Measurements from ENCODE around the gene ALDH1A3. TPM values are rescaled to one million over a fixed set of nuclear protein-coding genes. Genes with fewer than 3 reads are reported as not detected.

Gene ALDH1A3
- total and polyA plus RNA-seq, 8 donors: 3.5 to 87.2 (median 30.3) TPM

DNA sequence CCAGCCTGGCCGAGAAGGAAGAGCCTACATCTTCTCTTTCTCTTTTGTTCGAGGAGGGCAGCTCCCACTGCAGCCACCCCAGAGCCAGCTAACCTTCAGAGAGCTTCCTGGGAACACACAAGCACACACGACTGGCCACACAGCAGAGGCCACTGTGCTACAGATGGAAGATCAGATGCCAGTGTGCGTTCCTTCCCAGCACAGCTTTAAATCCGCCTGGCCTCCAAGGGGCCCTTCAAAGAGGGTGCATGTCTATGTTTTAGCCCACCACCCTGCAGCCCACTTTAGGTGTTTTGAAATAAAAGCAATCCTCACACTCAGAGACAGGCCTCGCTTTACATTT lies 12.4 kb downstream of the ALDH1A3 start:
- Histone ChIP-seq H3K27ac (no peak overlapping the region), H3K4me1 (peaks cover 0 to 13% (median 5%) of the 10 kb centered on the region in 4 donors), H3K27me3 (peaks cover 3 to 63% (median 22%) of the 10 kb centered on the region in 3 donors), H3K9me3 (no peaks in the 10 kb centered on the region), H3K36me3 (peaks cover 0 to 4% (median 0%) of the 10 kb centered on the region in 4 donors), H3K4me3 (no peak overlapping the region)
- TF ChIP-seq EP300 (IDR thresholded peaks at IDR 0.05) (no peak), POLR2A (IDR thresholded peaks at IDR 0.05) (no peak), POLR2AphosphoS5 (IDR thresholded peaks at IDR 0.05) (no peak)
- TF ChIP-seq, protein P1, sequence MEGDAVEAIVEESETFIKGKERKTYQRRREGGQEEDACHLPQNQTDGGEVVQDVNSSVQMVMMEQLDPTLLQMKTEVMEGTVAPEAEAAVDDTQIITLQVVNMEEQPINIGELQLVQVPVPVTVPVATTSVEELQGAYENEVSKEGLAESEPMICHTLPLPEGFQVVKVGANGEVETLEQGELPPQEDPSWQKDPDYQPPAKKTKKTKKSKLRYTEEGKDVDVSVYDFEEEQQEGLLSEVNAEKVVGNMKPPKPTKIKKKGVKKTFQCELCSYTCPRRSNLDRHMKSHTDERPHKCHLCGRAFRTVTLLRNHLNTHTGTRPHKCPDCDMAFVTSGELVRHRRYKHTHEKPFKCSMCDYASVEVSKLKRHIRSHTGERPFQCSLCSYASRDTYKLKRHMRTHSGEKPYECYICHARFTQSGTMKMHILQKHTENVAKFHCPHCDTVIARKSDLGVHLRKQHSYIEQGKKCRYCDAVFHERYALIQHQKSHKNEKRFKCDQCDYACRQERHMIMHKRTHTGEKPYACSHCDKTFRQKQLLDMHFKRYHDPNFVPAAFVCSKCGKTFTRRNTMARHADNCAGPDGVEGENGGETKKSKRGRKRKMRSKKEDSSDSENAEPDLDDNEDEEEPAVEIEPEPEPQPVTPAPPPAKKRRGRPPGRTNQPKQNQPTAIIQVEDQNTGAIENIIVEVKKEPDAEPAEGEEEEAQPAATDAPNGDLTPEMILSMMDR (IDR thresholded peaks at IDR 0.05): no peak
- 56 to 65% (median 65%) methylated on average over 4 to 6 of the region's 6 CpGs for WGBS, 5 donors
- no peak for DNase-seq
- intact Hi-C loops (cut with DNase I; ENCODE audit: low total_unique reads): no loop called here

DNA sequence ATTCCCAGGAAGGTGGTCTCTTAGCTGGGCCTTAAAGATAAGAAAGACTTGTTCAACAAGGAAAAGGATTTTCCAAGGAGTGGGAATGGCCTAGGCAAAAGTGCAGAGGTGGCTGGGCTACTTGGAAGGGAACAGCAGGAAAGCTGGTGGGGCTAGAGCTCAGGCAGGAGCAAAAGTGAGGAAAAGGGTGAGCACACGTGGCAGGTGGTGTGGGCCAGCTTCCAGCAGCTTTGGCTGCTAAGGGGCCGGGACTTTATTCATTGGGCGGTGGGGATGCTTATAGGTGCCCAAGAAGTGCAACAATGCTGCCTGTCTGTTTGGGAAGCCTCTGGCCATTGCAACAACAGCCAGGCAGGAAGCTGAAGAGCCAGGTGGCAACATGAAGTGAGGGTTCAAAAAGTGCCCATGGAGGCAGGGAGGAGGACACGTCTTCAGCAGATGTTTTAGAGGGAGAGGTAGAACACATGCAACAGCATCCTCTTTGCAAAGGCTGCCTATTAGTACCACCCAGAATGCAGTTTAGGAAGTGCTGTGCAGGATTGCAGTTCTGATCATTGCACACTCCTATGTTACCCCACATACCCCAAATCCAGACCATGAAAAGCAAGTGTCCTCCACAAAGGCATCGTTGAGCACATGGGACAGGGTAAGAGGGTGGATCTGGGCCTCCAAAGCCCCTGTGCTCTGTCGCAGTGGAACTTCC lies 13.8 kb downstream of the ALDH1A3 start:
- no peak for TF ChIP-seq POLR2A (IDR thresholded peaks at IDR 0.05)
- TF ChIP-seq, protein P1 (IDR thresholded peaks at IDR 0.05): no peak
- TF ChIP-seq EP300 (IDR thresholded peaks at IDR 0.05): no peak
- no peak for TF ChIP-seq POLR2AphosphoS5 (IDR thresholded peaks at IDR 0.05)
- no peaks in the 10 kb centered on the region for H3K9me3 ChIP-seq
- H3K27me3 ChIP-seq: peaks cover 0 to 62% (median 22%) of the 10 kb centered on the region in 3 donors
- H3K27ac ChIP-seq: no peak overlapping the region
- H3K36me3 ChIP-seq: peaks cover 0 to 6% (median 5%) of the 10 kb centered on the region in 4 donors
- H3K4me1 ChIP-seq: peaks cover 0 to 13% (median 5%) of the 10 kb centered on the region in 4 donors
- peak in 1 of 2 donors; percentile 7 for DNase-seq
- H3K4me3 ChIP-seq: no peak overlapping the region
- WGBS, 5 donors: 82 to 88% (median 84%) methylated on average over 4 to 6 of the region's 6 CpGs
- intact Hi-C loops (cut with DNase I; ENCODE audit: low total_unique reads): no loop called here

DNA sequence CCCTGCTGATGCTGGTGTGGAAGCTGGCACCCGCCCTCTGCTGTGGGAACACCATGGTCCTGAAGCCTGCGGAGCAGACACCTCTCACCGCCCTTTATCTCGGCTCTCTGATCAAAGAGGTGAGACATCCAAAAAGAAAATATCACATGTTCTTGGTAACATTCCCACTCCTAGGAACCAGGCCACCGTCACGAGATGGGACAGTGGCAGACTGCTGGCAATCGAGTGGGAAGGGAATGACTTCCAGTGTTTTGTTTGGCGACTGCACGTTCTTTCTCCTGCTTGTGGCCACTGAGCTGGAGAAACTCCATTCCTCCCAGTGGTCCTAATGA lies 14.3 kb downstream of the ALDH1A3 start:
- Histone ChIP-seq H3K27me3 (peaks cover 0 to 57% (median 22%) of the 10 kb centered on the region in 3 donors), H3K27ac (no peak overlapping the region), H3K4me1 (peaks cover 0 to 10% (median 5%) of the 10 kb centered on the region in 4 donors), H3K4me3 (no peak overlapping the region), H3K9me3 (no peaks in the 10 kb centered on the region), H3K36me3 (peaks cover 0 to 8% (median 5%) of the 10 kb centered on the region in 4 donors)
- peak in 1 of 2 donors; percentile 4 for DNase-seq
- intact Hi-C loops (cut with DNase I; ENCODE audit: low total_unique reads): no loop called here
- TF ChIP-seq EP300 (IDR thresholded peaks at IDR 0.05) (no peak), POLR2AphosphoS5 (IDR thresholded peaks at IDR 0.05) (no peak), POLR2A (IDR thresholded peaks at IDR 0.05) (no peak)
- TF ChIP-seq, protein P1 (IDR thresholded peaks at IDR 0.05): no peak
- WGBS, 5 donors: 77 to 84% (median 77%) methylated on average over 9 of the region's 9 CpGs

DNA sequence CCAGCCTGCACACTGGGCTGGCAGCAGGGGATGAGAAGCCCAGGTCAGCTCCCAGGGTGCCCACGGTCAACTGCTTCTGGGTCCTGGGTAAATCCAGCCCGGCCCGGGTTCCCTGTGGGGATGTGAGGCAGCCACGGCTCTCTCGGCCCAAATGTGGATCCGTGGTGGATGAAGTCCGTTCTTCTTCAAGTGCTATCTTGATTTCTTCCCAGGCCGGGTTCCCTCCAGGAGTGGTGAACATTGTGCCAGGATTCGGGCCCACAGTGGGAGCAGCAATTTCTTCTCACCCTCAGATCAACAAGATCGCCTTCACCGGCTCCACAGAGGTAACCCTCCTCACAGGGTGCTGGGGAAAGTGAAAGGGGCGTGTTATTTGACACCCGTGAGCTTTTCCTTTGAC lies 16.1 kb downstream of the ALDH1A3 start:
- Histone ChIP-seq H3K27me3 (peaks cover 0 to 41% (median 11%) of the 10 kb centered on the region in 3 donors), H3K4me1 (peaks cover 0 to 8% (median 0%) of the 10 kb centered on the region in 4 donors), H3K27ac (no peak overlapping the region), H3K9me3 (no peaks in the 10 kb centered on the region), H3K36me3 (peaks cover 0 to 13% (median 5%) of the 10 kb centered on the region in 4 donors), H3K4me3 (no peak overlapping the region)
- 83 to 88% (median 86%) methylated on average over 11 to 13 of the region's 13 CpGs for WGBS, 5 donors
- TF ChIP-seq, protein P1 (IDR thresholded peaks at IDR 0.05): no peak
- TF ChIP-seq POLR2AphosphoS5 (IDR thresholded peaks at IDR 0.05): no peak
- no peak for TF ChIP-seq POLR2A (IDR thresholded peaks at IDR 0.05)
- TF ChIP-seq EP300 (IDR thresholded peaks at IDR 0.05): no peak
- DNase-seq: peak in 1 of 2 donors; percentile 21
- intact Hi-C loops (cut with DNase I; ENCODE audit: low total_unique reads): no loop called here

All from stomach (tissue), 9 donors.